Measurements from ENCODE around the gene UTY. TPM values are rescaled to one million over a fixed set of nuclear protein-coding genes. Genes with fewer than 3 reads are reported as not detected.
A peak's percentile ranks its signal among the peaks of the same experiment; 100 is the strongest.

UTY gene
- total RNA-seq, 6 experiments from 2014 or later = 10.0 TPM; not detected in 5

GRCh38 chrY:13347106-13347505, 132.7 kb downstream of the UTY start:
- Histone ChIP-seq H3K4me3 (no peak overlapping the region), H3K27ac (no peak overlapping the region), H3K4me1 (no peaks in the 10 kb centered on the region), H3K36me3 (no peaks in the 10 kb centered on the region), H3K27me3 (no peaks in the 10 kb centered on the region), H3K9me3 (no peaks in the 10 kb centered on the region)
- TF ChIP-seq CTCF (IDR thresholded peaks at IDR 0.05) (no peak), POLR2A (IDR thresholded peaks at IDR 0.05) (no peak)
- DNase-seq = no peak
- intact Hi-C loops (cut with DNase I) = no loop called here
- ATAC-seq = no peak
- WGBS (ENCODE audit: insufficient coverage, low coverage, low lambda C conversion rate, missing lambda C conversion rate) = no CpG with 5 or more reads among the region's 5 CpGs

- H3K4me1 ChIP-seq = no peaks in the 10 kb centered on the region
- TF ChIP-seq POLR2A (IDR thresholded peaks at IDR 0.05) (no peak), CTCF (IDR thresholded peaks at IDR 0.05) (no peak)
- ATAC-seq (no peak), DNase-seq (no peak)
- H3K27me3 ChIP-seq = no peaks in the 10 kb centered on the region
- H3K9me3 ChIP-seq = no peaks in the 10 kb centered on the region
- no CpG with 5 or more reads among the region's 3 CpGs for WGBS (ENCODE audit: insufficient coverage, low coverage, low lambda C conversion rate, missing lambda C conversion rate)
- no peaks in the 10 kb centered on the region for H3K36me3 ChIP-seq
- intact Hi-C loops (cut with DNase I) = no loop called here
- no peak overlapping the region for H3K4me3 ChIP-seq
- H3K27ac ChIP-seq = no peak overlapping the region
Observed at GRCh38 chrY:13345549-13345948, 134.3 kb downstream of the UTY start.

- DNase-seq = peak in 1 of 3 donors; percentile 52
- Histone ChIP-seq H3K4me1 (no peaks in the 10 kb centered on the region), H3K27ac (no peak overlapping the region), H3K9me3 (no peaks in the 10 kb centered on the region), H3K27me3 (no peaks in the 10 kb centered on the region), H3K4me3 (no peak overlapping the region), H3K36me3 (no peaks in the 10 kb centered on the region)
- ATAC-seq = peak in 1 of 4 donors; percentile 74
- WGBS (ENCODE audit: insufficient coverage, low coverage, low lambda C conversion rate, missing lambda C conversion rate) = no CpG with 5 or more reads among the region's 8 CpGs
- no peak for TF ChIP-seq POLR2A (IDR thresholded peaks at IDR 0.05)
- TF ChIP-seq CTCF (IDR thresholded peaks at IDR 0.05) = no peak
- intact Hi-C loops (cut with DNase I) = no loop called here
Observed at GRCh38 chrY:13343307-13343946, 136.4 kb downstream of the UTY start.

- WGBS (ENCODE audit: insufficient coverage, low coverage, low lambda C conversion rate, missing lambda C conversion rate) = no CpG with 5 or more reads among the region's 5 CpGs
- H3K9me3 ChIP-seq = no peaks in the 10 kb centered on the region
- ATAC-seq (no peak), DNase-seq (no peak)
- no peak overlapping the region for H3K4me3 ChIP-seq
- H3K27ac ChIP-seq = no peak overlapping the region
- H3K27me3 ChIP-seq = no peaks in the 10 kb centered on the region
- TF ChIP-seq POLR2A (IDR thresholded peaks at IDR 0.05) (no peak), CTCF (IDR thresholded peaks at IDR 0.05) (no peak)
- intact Hi-C loops (cut with DNase I) = no loop called here
- H3K36me3 ChIP-seq = no peaks in the 10 kb centered on the region
- no peaks in the 10 kb centered on the region for H3K4me1 ChIP-seq
Observed at GRCh38 chrY:13339939-13340338, 139.9 kb downstream of the UTY start.

Data from right lobe of liver (tissue), 6 donors.